K562 (cell line): ENCODE results near the gene P2RY6. TPM values are rescaled to one million over a fixed set of nuclear protein-coding genes. Genes with fewer than 3 reads are reported as not detected.

Experiments
- ATAC-seq: fragments of 200-7000 bp; cut with Tn5 transposase; 3 replicates; pipeline ENCODE4 v1.9.1; 2020; ENCODE audit warnings: moderate library complexity
- BruUV-seq: library from RNA; stranded (reverse); fragments of 400-500 nt; replicated peaks from 2 replicates; lab custom pipeline; 2021; lab: Mats Ljungman, UMichigan
- CTCF ChIA-PET: fragments of 300-600 bp; formaldehyde crosslinking; extraction: SDS; loops from one replicate; lab custom pipeline; 2021; ENCODE audit warnings: low intra/inter-chr PET ratio; lab: Yijun Ruan, JAX
- POLR2A ChIA-PET: fragments of 300-600, 350-650 bp; sonication (Branson Sonifier 250); formaldehyde crosslinking; extraction: SDS; loops from one replicate; lab custom pipeline; 2021; ENCODE audit warnings: antibody characterized with exemption, inconsistent platforms; lab: Yijun Ruan, JAX
- DNase-seq, 4 experiments: peaks; one replicate each; pipeline versions ENCODE4 v3.0.0 to v3.0.0-alpha.2; 2011 to 2018; ENCODE audit warnings: low spot score in 3 of 4, mixed read lengths in 3 of 4; ENCODE audit errors: extremely low read depth in 1 of 4
- FAIRE-seq: peaks from 2 replicates; lab custom pipeline; 2011; peaks lifted over from hg19 to GRCh38; lab: Jason Lieb, UNC
- H2AFZ ChIP-seq: 2 replicates; pipeline ENCODE4 v1.6.0; 2011; ENCODE audit warnings: low read depth, low read length, control low read depth, inconsistent platforms
- H3K27ac ChIP-seq: fragments of 200-600 bp; 3 replicates; pipeline ENCODE4 v1.8.0; 2011; ENCODE audit warnings: low read depth, mild to moderate bottlenecking, control low read depth, inconsistent platforms, low read length, moderate library complexity, mixed read lengths; ENCODE audit errors: extremely low read depth
- H3K27me3 ChIP-seq, 2 experiments: fragments of 300-600 bp in 1 of 2; 2 replicates in 1 of 2; 3 replicates in 1 of 2; pipeline versions ENCODE4 v1.6.0 to v1.8.0; 2011; ENCODE audit warnings: inconsistent platforms in 2 of 2, low read length in 2 of 2, mild to moderate bottlenecking in 1 of 2, mixed read lengths in 1 of 2, moderate library complexity in 1 of 2; ENCODE audit not compliant: control insufficient read depth in 2 of 2, insufficient read depth in 2 of 2
- H3K36me3 ChIP-seq: fragments of 300-600 bp; 3 replicates; pipeline ENCODE4 v1.8.0; 2011; ENCODE audit warnings: mild to moderate bottlenecking, low read length, inconsistent platforms; ENCODE audit not compliant: control insufficient read depth, insufficient read depth
- H3K4me1 ChIP-seq, 2 experiments: fragments of 200-600 bp in 1 of 2; replicated peaks in 1 of 2; 2 replicates in 1 of 2; 3 replicates in 1 of 2; pipeline versions ENCODE4 v1.5.1 to v1.8.0; 2011; ENCODE audit warnings: inconsistent platforms in 2 of 2, low read length in 2 of 2, mild to moderate bottlenecking in 1 of 2, mixed read lengths in 1 of 2, moderate library complexity in 1 of 2; ENCODE audit not compliant: control insufficient read depth in 2 of 2, insufficient read depth in 2 of 2
- H3K4me2 ChIP-seq: 2 replicates; pipeline ENCODE4 v1.6.1; 2011; ENCODE audit warnings: low read length, control low read depth, inconsistent platforms, mixed read lengths; ENCODE audit not compliant: insufficient read depth
- H3K4me3 ChIP-seq: fragments of 200-600 bp; sonication (generic), shearing (Covaris generic); 2 replicates; pipeline ENCODE4 v1.5.1; 2016; ENCODE audit warnings: control low read depth, inconsistent platforms
- H3K79me2 ChIP-seq: fragments of 200-600 bp; 3 replicates; pipeline ENCODE4 v1.8.0; 2011; ENCODE audit warnings: low read length, inconsistent platforms; ENCODE audit not compliant: control insufficient read depth, insufficient read depth
- H3K9ac ChIP-seq, 2 experiments: 2 replicates each; pipeline versions ENCODE4 v1.6.0 to v1.6.1; 2011; ENCODE audit warnings: low read depth in 2 of 2, low read length in 2 of 2, control low read depth in 1 of 2, inconsistent platforms in 1 of 2, mild to moderate bottlenecking in 1 of 2, mixed read lengths in 1 of 2; ENCODE audit not compliant: insufficient read depth in 1 of 2
- H3K9me1 ChIP-seq: one replicate; pipeline ENCODE4 v1.6.0; 2011; ENCODE audit warnings: inconsistent platforms, mild to moderate bottlenecking, low read length, moderate library complexity; ENCODE audit not compliant: control insufficient read depth, insufficient read depth
- H3K9me3 ChIP-seq: replicated peaks from 2 replicates; pipeline ENCODE4 v1.5.1; 2011; ENCODE audit warnings: low read depth, low read length, inconsistent platforms; ENCODE audit not compliant: control insufficient read depth, insufficient read depth
- H4K20me1 ChIP-seq: replicated peaks from 2 replicates; pipeline ENCODE4 v1.6.1; 2011; ENCODE audit warnings: low read length, inconsistent platforms, mixed read lengths; ENCODE audit not compliant: control insufficient read depth, insufficient read depth
- E2F4 ChIP-seq: sonication (generic); formaldehyde crosslinking; IDR thresholded peaks from 2 replicates; pipeline ENCODE4 v1.8.0; 2022; ENCODE audit warnings: mild to moderate bottlenecking, low read depth, missing genetic modification reagents
- NFYB ChIP-seq: IDR thresholded peaks from 2 replicates; pipeline ENCODE4 v1.6.1; 2011; ENCODE audit warnings: mild to moderate bottlenecking, moderate library complexity; ENCODE audit not compliant: insufficient read length; ENCODE audit errors: extremely low read depth
- SETDB1 ChIP-seq: IDR thresholded peaks from one replicate; pipeline ENCODE4 v1.6.1; 2012; ENCODE audit warnings: low read length, control low read depth, inconsistent platforms
- SMARCB1 ChIP-seq: IDR thresholded peaks from 2 replicates; pipeline ENCODE4 v1.6.1; 2011; ENCODE audit warnings: improper control_type of control experiment, low read depth; ENCODE audit not compliant: insufficient read length
- SP2 ChIP-seq: IDR thresholded peaks from 2 replicates; pipeline ENCODE4 v1.6.1; 2011; ENCODE audit warnings: mild to moderate bottlenecking, low read depth, low read length, moderate library complexity; ENCODE audit not compliant: poor library complexity, severe bottlenecking; ENCODE audit errors: extremely low read depth
- ZNF695 ChIP-seq: fragments of 450-650 bp; formaldehyde crosslinking; IDR thresholded peaks from 2 replicates; pipeline ENCODE4 v1.4.0; 2020; ENCODE audit warnings: mild to moderate bottlenecking, moderate library complexity
- WGBS: fragments of 100-300 bp; shearing (Covaris generic); methylation state at CpG from one replicate; pipeline ENCODE4 v1.1.6; 2016; ENCODE audit warnings: low coverage, mixed read lengths; ENCODE audit not compliant: insufficient coverage; ENCODE audit errors: missing lambda C conversion rate; 5-methylcytosine and 5-hydroxymethylcytosine counted together
- in situ Hi-C: fragments of 300-500 bp; cut with MboI; formaldehyde crosslinking; loops from 4 replicates; pipeline ENCODE4 v1.15.0; 2018; ENCODE audit warnings: inconsistent platforms, mixed read lengths
- intact Hi-C: fragments of 100-400 bp; cut with micrococcal nuclease; formaldehyde crosslinking; loops from 2 replicates; pipeline ENCODE4 v1.14.2; 2022
- polyA plus RNA-seq, 8 experiments: library from polyadenylated mRNA; depleted of rRNA in 4 of 8; stranded (reverse) in 5 of 8; unstranded in 3 of 8; fragments of >200 nt; fragmentation: Nextera tagmentation in 2 of 8; fragmentation: Illumina TruSeq in 1 of 8; extraction: Ambion mirVana in 2 of 8; extraction: Trizol in 1 of 8; gene quantifications; 2 replicates each; pipeline versions ENCODE4 v1.2.1 to v1.2.3, GENCODE V29; 2011 to 2014; ENCODE audit warnings: inconsistent platforms in 1 of 8, missing spikeins in 1 of 8
- total RNA-seq, 7 experiments: library from RNA; depleted of rRNA in 6 of 7; stranded (reverse); fragments of >200 nt in 6 of 7; fragmentation: Illumina TruSeq in 2 of 7; extraction: Trizol in 2 of 7; gene quantifications; 2 replicates each; pipeline versions ENCODE4 v1.2.1 to v1.2.3, GENCODE V29; 2011 to 2021; ENCODE audit warnings: low replicate concordance in 1 of 7

Gene P2RY6
- total and polyA plus RNA-seq, 9 of the 15 experiments (the other 6 are each of a cell fraction or from before 2014, with no cell fraction given): not detected

GRCh38 chr11:73322382-73323306 is 50.5 kb downstream of the P2RY6 start:
- no peaks in the 10 kb centered on the region for H3K79me2 ChIP-seq
- ATAC-seq: no peak
- no peaks in the 10 kb centered on the region for H3K9me1 ChIP-seq
- no TSS peak for BruUV-seq
- H3K27ac ChIP-seq: no peak overlapping the region
- no peak overlapping the region for H3K4me3 ChIP-seq
- no peak overlapping the region for H3K4me2 ChIP-seq
- intact Hi-C loops (no loop called here), in situ Hi-C loops (no loop called here)
- DNase-seq: no peak
- H3K9me3 ChIP-seq: no peaks in the 10 kb centered on the region
- TF ChIP-seq SETDB1 (no peak), SP2 (no peak), E2F4 (no peak), ZNF695 (CRISPR knock-in tag) (no peak), SMARCB1 (no peak), NFYB (no peak)
- 16% methylated on average over 6 of the region's 7 CpGs for WGBS
- H3K27me3 ChIP-seq: peaks cover 0 to 34% of the 10 kb centered on the region in 2 experiments; a peak in 2 of 5 replicates
- no peak for FAIRE-seq
- H3K9ac ChIP-seq: no peak overlapping the region
- H3K36me3 ChIP-seq: no peaks in the 10 kb centered on the region
- POLR2A ChIA-PET: no interaction called here
- CTCF ChIA-PET: no interaction called here
- no peak overlapping the region for H2AFZ ChIP-seq
- H3K4me1 ChIP-seq: peaks cover 9 to 13% of the 10 kb centered on the region in 2 experiments; a peak in 4 of 5 replicates
- no peaks in the 10 kb centered on the region; the same call in 1 of the 2 replicates for H4K20me1 ChIP-seq
